Mucosa of descending colon (tissue), 3 donors: ENCODE data around the gene EPHA6. TPM values are rescaled to one million over a fixed set of nuclear protein-coding genes. Genes with fewer than 3 reads are reported as not detected.

Experiments
- ATAC-seq: fragments of 200-7000 bp; cut with Tn5 transposase; one replicate; pipeline ENCODE4 v1.9.1; 2020; ENCODE audit warnings: mild to moderate bottlenecking, moderate library complexity
- DNase-seq, 3 donors: peaks; one replicate each; pipeline ENCODE4 v3.0.0-alpha.2; 2020
- H3K36me3 ChIP-seq: fragments of 200-600 bp; one replicate; pipeline ENCODE4 v1.8.0; 2021; ENCODE audit warnings: low read depth, mild to moderate bottlenecking
- H3K4me1 ChIP-seq: fragments of 200-600 bp; one replicate; pipeline ENCODE4 v1.8.0; 2021; ENCODE audit warnings: low read depth, mild to moderate bottlenecking
- H3K4me3 ChIP-seq: fragments of 200-600 bp; one replicate; pipeline ENCODE4 v1.8.0; 2021; ENCODE audit warnings: mild to moderate bottlenecking
- H3K9me3 ChIP-seq: fragments of 200-600 bp; one replicate; pipeline ENCODE4 v1.8.0; 2021; ENCODE audit warnings: mild to moderate bottlenecking
- CTCF ChIP-seq: fragments of 200-600 bp; IDR thresholded peaks from one replicate; pipeline ENCODE4 v1.8.0; 2022; ENCODE audit warnings: antibody characterized with exemption, mild to moderate bottlenecking
- intact Hi-C, 2 donors: fragments of 100-400 bp; cut with DNase I in 1 of 2; cut with micrococcal nuclease in 1 of 2; formaldehyde crosslinking; loops; one replicate each; pipeline versions ENCODE4 v1.11.0 to v1.11.1; 2022; cut with DNase I, micrococcal nuclease
- total RNA-seq, 3 donors: library from RNA; stranded (reverse); fragmentation: NEBNext Ultra II Directional in 2 of 3; extraction: Animal tissue kit (Norgen Biotek cat#: 25700) in 2 of 3; gene quantifications; one replicate each; pipeline versions ENCODE4 v1.2.1 to v1.2.4, GENCODE V29; 2021 to 2023
- donor health status: DM: no; HTN: no; CAD: no; lungs with moderate emphysema.
- donor health status: DM: no; HTN: no; CAD: no.
- donor health status: DM: no; HTN: yes; CAD: no.

EPHA6 gene
- total RNA-seq, 3 donors from 2014 or later, result 0.55 to 24.8 (median 1.5) TPM

GRCh38 chr3:97686258-97686657 lies 871.9 kb downstream of the EPHA6 start:
- no peaks in the 10 kb centered on the region for H3K9me3 ChIP-seq
- no peak for TF ChIP-seq CTCF
- ATAC-seq (no peak), DNase-seq (no peak)
- no peaks in the 10 kb centered on the region for H3K36me3 ChIP-seq
- H3K4me3 ChIP-seq, result no peak overlapping the region
- no peaks in the 10 kb centered on the region for H3K4me1 ChIP-seq
- intact Hi-C loops, result no loop called here

- DNase-seq (no peak), ATAC-seq (no peak)
- H3K36me3 ChIP-seq, result no peaks in the 10 kb centered on the region
- no peaks in the 10 kb centered on the region for H3K9me3 ChIP-seq
- no peak for TF ChIP-seq CTCF
- H3K4me3 ChIP-seq, result no peak overlapping the region
- H3K4me1 ChIP-seq, result no peaks in the 10 kb centered on the region
- intact Hi-C loops, result no loop called here
Observed at GRCh38 chr3:97687734-97688133, 873.3 kb downstream of the EPHA6 start.

GRCh38 chr3:97689111-97689510 lies 874.7 kb downstream of the EPHA6 start:
- Histone ChIP-seq H3K4me3 (no peak overlapping the region), H3K4me1 (no peaks in the 10 kb centered on the region), H3K36me3 (no peaks in the 10 kb centered on the region), H3K9me3 (no peaks in the 10 kb centered on the region)
- ATAC-seq, result no peak
- intact Hi-C loops, result no loop called here
- TF ChIP-seq CTCF, result no peak
- DNase-seq, result no peak

- Histone ChIP-seq H3K9me3 (no peaks in the 10 kb centered on the region), H3K4me1 (no peaks in the 10 kb centered on the region), H3K36me3 (no peaks in the 10 kb centered on the region), H3K4me3 (no peak overlapping the region)
- no peak for DNase-seq
- no peak for TF ChIP-seq CTCF
- ATAC-seq, result no peak
- intact Hi-C loops, result no loop called here
Observed at GRCh38 chr3:97689962-97690361, 875.6 kb downstream of the EPHA6 start.

GRCh38 chr3:97691354-97691753 lies 877.0 kb downstream of the EPHA6 start:
- no peak for TF ChIP-seq CTCF
- intact Hi-C loops, result no loop called here
- no peak for ATAC-seq
- H3K4me3 ChIP-seq, result no peak overlapping the region
- no peaks in the 10 kb centered on the region for H3K36me3 ChIP-seq
- H3K9me3 ChIP-seq, result no peaks in the 10 kb centered on the region
- H3K4me1 ChIP-seq, result no peaks in the 10 kb centered on the region
- DNase-seq, result no peak

GRCh38 chr3:97692389-97692788 lies 878.0 kb downstream of the EPHA6 start:
- no peak for TF ChIP-seq CTCF
- DNase-seq, result no peak
- no peak for ATAC-seq
- Histone ChIP-seq H3K9me3 (no peaks in the 10 kb centered on the region), H3K4me3 (no peak overlapping the region), H3K4me1 (no peaks in the 10 kb centered on the region), H3K36me3 (no peaks in the 10 kb centered on the region)
- intact Hi-C loops, result no loop called here
